GM21381 (cell line): ENCODE data around the gene LTBP1.
"Not testable (repeated sequence)": the region's sequence is repeated elsewhere in the genome, so short reads cannot be mapped to it uniquely, and the experiment has no call there.

Experiments used
- ATAC-seq: cut with Tn5 transposase; IDR thresholded peaks from one replicate; pipeline ENCODE4 v1.9.1; 2021; ENCODE audit warnings: mild to moderate bottlenecking, moderate library complexity; ENCODE audit not compliant: unreplicated experiment

Gene LTBP1

DNA sequence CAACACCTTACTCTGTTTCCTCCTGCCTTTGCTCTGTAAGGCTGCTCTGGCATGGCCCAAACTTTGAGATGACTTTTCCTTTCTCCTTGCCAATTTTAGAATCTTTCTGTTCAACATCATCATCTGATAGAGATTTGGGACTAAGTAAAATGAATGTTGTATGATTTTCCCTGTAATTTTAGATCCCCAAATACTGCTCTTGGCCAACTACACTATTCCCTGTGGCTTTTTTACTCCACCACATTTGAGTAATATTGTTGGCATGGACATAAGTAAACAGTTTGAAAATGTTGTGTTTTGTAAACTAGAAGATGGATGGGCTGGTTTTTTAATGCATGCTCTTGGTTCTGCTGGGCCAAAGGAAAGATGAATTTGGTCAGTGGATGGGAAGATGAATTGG, 12.1 kb downstream of the LTBP1 start:
- no peak for ATAC-seq

- ATAC-seq: no peak
Measured at GRCh38 chr2:32960238-32960637, 13.5 kb downstream of the LTBP1 start.

GRCh38 chr2:32960647-32961403, 14.1 kb downstream of the LTBP1 start:
- no peak for ATAC-seq

DNA sequence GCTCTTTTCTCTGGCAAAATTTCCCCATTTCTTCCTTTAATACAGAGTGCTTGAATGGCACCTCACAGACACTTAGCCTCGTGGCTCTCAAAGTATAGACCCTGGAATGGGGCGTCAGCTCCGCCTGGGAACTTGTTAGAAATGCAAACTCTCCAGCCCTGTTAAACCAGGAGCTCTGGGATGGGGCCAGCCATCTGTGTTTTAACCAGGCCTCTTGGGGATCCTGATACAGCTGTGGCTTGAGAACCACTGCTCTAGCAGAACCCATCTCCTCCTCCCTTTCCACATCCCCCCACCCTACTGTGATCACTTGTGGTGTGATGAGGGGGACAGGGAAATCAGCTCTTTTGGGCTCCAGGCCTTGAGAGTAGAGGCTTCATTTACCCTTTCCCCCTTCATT, 15.9 kb downstream of the LTBP1 start:
- ATAC-seq: no peak

DNA sequence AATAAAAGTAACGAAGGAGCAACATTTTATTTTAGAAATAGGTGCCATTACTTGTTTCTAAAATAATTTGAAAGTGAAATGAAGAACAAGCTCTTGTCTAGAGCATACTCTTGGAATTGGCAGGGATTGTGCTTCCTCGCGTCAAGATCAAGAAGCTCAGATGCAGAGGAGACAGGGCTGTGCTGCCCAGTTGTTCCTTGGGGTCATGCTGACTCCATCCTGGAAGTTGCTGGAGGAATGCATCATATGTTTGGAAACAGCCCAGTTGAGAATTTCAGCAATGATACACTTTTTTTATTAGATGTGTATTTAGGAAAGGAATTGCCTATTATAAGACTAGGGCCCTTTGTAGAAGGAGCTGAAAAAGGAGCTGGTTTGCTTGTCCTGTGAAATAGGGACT, 17.2 kb downstream of the LTBP1 start:
- ATAC-seq: no peak

DNA sequence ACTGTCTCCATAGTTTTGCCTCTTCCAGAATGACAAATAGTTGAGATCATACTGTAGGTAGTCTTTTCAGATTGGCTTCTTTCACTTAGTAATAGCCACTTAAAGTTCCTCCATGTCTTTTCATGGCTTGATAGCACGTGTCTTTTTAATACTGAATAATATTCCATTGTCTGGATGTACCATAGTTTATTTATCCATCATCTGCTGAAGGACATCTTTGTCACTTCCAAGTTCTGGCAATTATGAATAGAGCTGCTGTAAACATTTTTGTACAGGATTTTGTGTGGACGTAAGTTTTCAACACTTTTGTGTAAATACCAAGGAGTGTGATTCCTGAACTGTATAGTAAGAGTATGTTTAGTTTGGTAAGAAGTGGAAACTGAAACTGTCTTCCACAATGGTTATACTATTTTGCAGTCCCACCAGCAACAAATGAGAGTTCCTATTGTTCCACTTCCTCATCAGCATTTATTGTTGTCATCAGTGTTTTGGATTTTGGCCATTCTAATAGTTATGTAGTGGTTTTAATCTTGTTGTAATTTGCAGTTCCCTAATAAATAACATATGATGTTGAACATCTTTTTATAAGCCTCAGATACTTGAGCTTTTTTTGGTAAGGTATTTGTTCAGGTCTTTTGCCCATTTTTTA, 18.9 kb downstream of the LTBP1 start:
- ATAC-seq: no peak

- ATAC-seq: no peak
Measured at GRCh38 chr2:32969444-32970162, 22.9 kb downstream of the LTBP1 start.

- ATAC-seq: not testable (repeated sequence)
Measured at GRCh38 chr2:32973772-32974171, 27.0 kb downstream of the LTBP1 start.

GRCh38 chr2:32976409-32977063, 29.8 kb downstream of the LTBP1 start:
- no peak for ATAC-seq

- ATAC-seq: no peak
Measured at GRCh38 chr2:32977228-32977758, 30.5 kb downstream of the LTBP1 start.

DNA sequence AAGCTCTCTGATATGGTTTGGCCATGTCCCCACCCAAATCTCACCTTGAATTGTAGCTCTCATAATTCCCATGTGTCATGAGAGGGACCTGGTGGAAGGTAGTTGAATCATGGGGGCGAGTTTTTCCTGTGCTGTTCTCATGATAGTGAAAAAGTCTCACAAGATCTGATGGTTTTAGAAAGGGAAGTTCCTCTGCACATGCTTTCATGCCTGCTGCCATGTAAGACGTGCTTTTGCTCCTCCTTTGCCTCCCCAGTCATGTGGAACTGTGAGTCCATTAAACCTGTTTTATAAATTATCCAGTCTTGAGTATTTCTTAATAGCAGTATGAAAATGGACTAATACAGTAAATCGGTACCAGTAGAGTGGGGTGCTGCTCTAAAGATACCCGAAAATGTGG, 34.9 kb downstream of the LTBP1 start:
- no peak for ATAC-seq

DNA sequence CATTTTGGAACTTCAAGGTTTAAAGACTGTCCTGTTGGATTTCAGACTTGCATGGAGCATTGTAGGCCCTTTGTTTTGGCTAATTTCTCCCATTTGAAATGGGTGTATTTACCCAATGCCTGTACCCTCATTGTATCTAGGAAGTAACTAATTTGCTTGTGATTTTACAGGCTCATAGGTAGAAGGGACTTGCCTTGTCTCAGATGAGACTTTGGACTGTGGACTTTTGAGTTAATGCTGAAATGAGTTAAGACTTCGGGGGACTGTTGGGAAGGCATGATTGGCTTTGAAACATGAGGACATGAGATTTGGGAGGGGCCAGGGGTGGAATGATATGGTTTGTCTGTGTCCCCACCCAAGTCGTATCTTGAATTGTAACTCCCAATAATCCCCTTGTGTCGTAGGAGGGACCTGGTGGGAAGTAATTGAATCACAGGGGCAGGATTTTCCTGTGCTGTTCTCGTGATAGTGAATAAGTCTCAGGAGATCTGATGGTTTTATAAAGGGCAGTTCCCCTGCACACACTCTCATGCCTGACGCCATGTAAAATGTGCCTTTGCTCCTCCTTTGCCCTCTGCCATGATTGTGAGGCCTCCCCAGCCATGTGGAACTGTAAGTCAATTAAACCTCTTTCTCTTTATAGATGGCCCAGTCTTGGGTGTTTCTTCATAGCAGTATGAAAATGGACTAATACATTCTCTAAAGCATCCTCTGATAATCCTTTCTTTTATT, 36.6 kb downstream of the LTBP1 start:
- not testable (repeated sequence) for ATAC-seq

DNA sequence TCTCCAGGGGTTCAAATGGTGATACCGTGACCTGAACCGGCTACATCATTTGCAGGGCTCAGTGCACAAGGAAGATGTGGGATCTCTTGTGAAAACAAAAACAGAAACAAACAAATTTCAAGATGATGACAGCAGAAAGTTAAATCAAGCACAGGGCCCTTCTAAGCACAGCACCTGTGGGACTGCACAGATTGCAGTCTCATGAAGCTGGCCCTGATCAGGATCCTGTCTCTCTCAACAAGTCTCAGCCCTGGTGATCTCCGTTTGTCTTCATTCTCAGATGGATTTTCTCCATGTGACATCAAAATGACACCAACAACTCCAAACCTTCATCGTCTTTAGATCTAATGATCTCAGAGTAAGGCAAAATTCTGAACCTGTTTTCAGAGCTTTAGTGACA, 39.7 kb downstream of the LTBP1 start:
- no peak for ATAC-seq

DNA sequence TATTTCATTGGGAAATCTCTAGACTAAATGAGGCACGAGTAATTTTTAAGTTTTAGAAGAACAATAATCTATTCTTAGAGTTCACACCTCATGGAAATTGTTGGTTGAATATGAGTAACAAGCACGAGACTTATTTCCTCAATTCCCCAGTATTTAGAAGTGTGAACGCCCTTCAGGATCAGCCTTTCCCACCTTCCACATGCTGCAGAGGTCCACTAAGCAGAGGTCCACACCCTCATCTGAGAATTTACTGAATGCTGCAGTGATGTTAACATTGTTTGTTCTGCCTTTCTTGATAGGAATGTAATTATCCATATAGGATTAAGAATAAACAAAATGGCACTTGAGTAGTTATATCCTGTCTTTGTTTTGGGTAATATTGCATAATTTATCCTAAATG, 41.8 kb downstream of the LTBP1 start:
- no peak for ATAC-seq

- no peak for ATAC-seq
Measured at GRCh38 chr2:32990556-32990955, 43.8 kb downstream of the LTBP1 start.

DNA sequence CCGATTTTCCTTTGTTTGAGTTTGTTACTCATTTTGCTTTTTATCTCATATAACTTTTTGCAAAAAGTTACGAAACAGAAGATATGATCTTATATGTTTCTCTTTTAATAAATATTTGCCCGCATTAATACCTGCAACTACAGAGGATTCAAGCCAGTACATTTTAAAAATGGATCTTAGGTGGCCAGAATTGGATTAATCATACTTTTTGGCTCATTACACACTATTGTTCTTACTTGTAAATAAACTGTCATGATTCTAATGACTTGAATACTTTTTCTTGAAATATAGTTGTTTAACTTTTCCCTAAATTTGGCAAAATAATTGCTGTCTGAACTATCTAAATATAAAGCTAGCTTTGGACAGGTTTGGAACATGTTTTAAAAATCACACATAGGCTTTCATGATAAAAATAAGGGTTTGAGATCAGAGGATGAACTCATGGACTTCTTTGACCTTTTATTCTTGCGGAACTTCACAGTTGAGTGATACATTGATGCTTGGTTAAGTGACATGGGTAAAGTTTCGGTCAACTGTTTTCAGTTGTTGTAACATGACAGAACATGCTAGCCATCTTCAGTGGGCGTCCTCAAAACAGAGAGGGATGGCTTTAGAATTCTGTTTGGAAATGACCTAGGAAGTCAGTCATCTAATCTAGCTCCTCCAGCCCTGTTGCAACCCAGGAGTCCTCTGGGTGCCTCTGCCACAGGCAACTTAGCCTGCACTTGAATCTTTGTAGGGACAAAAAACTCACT, 44.5 kb downstream of the LTBP1 start:
- no peak for ATAC-seq

DNA sequence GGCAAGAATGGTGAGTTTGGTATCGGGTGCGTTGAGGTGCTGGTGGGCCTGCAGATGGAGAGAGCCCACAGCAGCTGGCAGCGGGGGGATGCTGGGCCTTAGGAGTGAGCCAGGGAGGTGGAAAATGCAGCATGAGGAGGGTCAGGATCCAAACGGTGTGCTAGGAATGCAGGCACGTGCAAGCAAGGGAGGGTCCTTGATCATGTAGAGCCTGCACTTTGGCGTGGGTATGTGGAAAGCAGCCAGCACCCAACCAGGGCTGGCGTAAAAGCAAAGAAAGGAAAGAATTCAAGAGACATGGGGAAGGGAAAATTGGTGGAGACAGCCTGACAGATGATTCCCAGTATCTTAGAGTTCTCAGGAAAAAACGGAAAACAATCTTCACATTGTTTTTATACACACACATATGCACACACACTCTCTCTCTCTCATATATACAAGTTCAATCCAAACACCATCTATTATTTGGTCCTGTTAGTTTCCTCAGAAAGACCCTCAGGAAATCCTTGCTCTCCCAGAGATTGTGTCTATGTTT, 46.3 kb downstream of the LTBP1 start:
- ATAC-seq: no peak

- no peak for ATAC-seq
Measured at GRCh38 chr2:32997705-32998104, 51.0 kb downstream of the LTBP1 start.

GRCh38 chr2:33000986-33001385, 54.2 kb downstream of the LTBP1 start:
- no peak for ATAC-seq

DNA sequence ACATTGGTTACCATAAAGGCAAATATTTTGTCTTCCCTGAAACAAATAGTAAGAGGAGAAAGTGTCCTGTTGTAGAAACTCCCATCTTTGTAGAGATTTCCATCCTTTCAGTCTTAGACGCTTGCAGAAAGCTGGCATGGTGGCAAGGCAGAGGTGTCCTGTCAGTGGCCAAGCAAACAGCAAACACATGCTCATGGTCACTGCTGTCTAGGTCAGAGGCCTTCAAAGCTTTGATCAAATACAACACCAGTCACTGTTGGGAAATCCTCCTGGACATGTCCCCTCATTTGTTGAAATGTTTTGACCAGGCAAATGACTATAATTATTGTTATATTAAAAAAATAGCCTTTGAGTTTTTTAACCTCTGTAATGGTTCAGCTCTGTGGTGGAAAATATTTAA, 55.1 kb downstream of the LTBP1 start:
- no peak for ATAC-seq
